Ectodermal cell (in vitro differentiated cells): ENCODE results near the gene LYZL4. TPM values are rescaled to one million over a fixed set of nuclear protein-coding genes. Genes with fewer than 3 reads are reported as not detected.

Experiments used
- H3K27ac ChIP-seq: 2 replicates; pipeline ENCODE4 v1.7.0; 2013; ENCODE audit warnings: mild to moderate bottlenecking, low read depth, low read length; ENCODE audit not compliant: insufficient read depth, poor library complexity, severe bottlenecking
- H3K27me3 ChIP-seq: 2 replicates; pipeline ENCODE4 v1.7.0; 2013; ENCODE audit warnings: mild to moderate bottlenecking, low read length; ENCODE audit not compliant: insufficient read depth, control insufficient read depth, poor library complexity, severe bottlenecking
- H3K36me3 ChIP-seq: one replicate; pipeline ENCODE4 v1.7.0; 2013; ENCODE audit warnings: low read length; ENCODE audit not compliant: control insufficient read depth, insufficient read depth
- H3K4me1 ChIP-seq: one replicate; pipeline ENCODE4 v1.7.0; 2013; ENCODE audit warnings: low read length; ENCODE audit not compliant: control insufficient read depth, insufficient read depth
- H3K4me3 ChIP-seq: 2 replicates; pipeline ENCODE4 v1.7.0; 2013; ENCODE audit warnings: low read depth, low read length, control low read depth; ENCODE audit not compliant: insufficient read depth
- H3K9me3 ChIP-seq: 2 replicates; pipeline ENCODE4 v1.7.0; 2013; ENCODE audit warnings: mild to moderate bottlenecking, low read length, moderate library complexity; ENCODE audit not compliant: control insufficient read depth
- WGBS, 2 experiments: methylation state at CpG; one replicate each; pipeline ENCODE4 v1.1.7; 2013; ENCODE audit warnings: missing lambda C conversion rate in 2 of 2; 5-methylcytosine and 5-hydroxymethylcytosine counted together
- polyA plus RNA-seq, 4 experiments: library from polyadenylated mRNA; stranded (reverse); fragments of 50-300 nt; gene quantifications; one replicate each; pipeline ENCODE4 v1.2.3, GENCODE V29; 2013

Gene LYZL4
- not detected for polyA plus RNA-seq (2013, experiment 1 of 4)
- polyA plus RNA-seq (2013, experiment 2 of 4), result not detected
- not detected for polyA plus RNA-seq (2013, experiment 3 of 4)
- polyA plus RNA-seq (2013, experiment 4 of 4), result not detected

DNA sequence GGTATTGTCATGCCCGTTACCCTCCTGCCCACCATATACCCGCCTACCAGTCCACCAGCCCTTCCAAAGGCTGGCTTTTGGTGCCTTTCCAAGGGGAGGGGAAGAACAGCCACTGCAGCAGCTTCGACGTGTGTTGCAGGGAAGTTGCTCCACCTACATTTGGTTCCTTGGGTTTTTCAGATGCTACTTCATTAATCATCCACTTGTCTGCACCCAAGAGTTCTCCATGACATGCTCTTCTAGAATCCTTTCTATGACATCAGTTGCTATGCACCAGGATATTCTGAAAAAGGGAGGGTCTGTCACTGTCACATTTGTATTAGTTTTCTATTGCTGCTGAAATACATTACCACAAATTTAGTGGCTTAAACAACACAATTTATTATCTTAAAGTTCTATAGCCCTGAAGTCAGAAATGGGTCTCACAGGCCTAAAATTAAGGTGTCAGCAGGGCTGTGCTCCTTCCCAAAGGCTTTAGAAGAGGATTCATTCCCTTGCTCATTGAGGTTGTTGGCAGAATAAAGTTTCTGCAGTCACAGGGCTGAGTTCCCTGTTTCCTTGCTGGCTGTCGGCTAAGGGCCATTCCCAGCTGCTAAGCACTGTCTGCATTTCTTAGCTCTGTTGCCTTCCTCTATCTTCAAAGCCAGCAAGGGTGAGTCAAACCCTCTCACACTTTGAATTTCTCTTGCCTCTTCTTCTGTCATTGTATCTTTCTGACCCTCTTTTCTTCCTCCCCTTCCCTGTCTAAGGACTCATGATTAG is at the start of gene LYZL4:
Gene LYZL4 (minus strand): TSS at position 241 of the 762 bp plus-strand sequence. CDS start 3,359 bp downstream, outside the sequence.
- Histone ChIP-seq H3K27ac (no peak within 1 kb of the TSS), H3K36me3 (no peaks in the 10 kb centered on the region), H3K9me3 (no peaks in the 10 kb centered on the region), H3K27me3 (no peaks in the 10 kb centered on the region), H3K4me1 (no peaks in the 10 kb centered on the region), H3K4me3 (no peak within 1 kb of the TSS)
- 75 to 81% methylated on average over 5 of the region's 5 CpGs for WGBS, 2 experiments

- Histone ChIP-seq H3K9me3 (no peaks in the 10 kb centered on the region), H3K36me3 (no peaks in the 10 kb centered on the region), H3K4me3 (no peak overlapping the region), H3K27ac (no peak overlapping the region), H3K4me1 (no peaks in the 10 kb centered on the region), H3K27me3 (no peaks in the 10 kb centered on the region)
Observed at GRCh38 chr3:42459151-42459550, 48.7 kb upstream of the LYZL4 start.

- no peaks in the 10 kb centered on the region for H3K27me3 ChIP-seq
- no peaks in the 10 kb centered on the region for H3K4me1 ChIP-seq
- no peak overlapping the region for H3K27ac ChIP-seq
- no peak overlapping the region for H3K4me3 ChIP-seq
- no peaks in the 10 kb centered on the region for H3K36me3 ChIP-seq
- H3K9me3 ChIP-seq, result no peaks in the 10 kb centered on the region
Observed at GRCh38 chr3:42456211-42456610, 45.8 kb upstream of the LYZL4 start.

- Histone ChIP-seq H3K9me3 (no peaks in the 10 kb centered on the region), H3K27me3 (no peaks in the 10 kb centered on the region), H3K4me3 (no peak overlapping the region), H3K4me1 (no peaks in the 10 kb centered on the region), H3K36me3 (no peaks in the 10 kb centered on the region), H3K27ac (no peak overlapping the region)
- WGBS, 2 experiments, result 84 to 94% methylated on average over 2 of the region's 2 CpGs
Observed at GRCh38 chr3:42451546-42452230, 41.3 kb upstream of the LYZL4 start.

DNA sequence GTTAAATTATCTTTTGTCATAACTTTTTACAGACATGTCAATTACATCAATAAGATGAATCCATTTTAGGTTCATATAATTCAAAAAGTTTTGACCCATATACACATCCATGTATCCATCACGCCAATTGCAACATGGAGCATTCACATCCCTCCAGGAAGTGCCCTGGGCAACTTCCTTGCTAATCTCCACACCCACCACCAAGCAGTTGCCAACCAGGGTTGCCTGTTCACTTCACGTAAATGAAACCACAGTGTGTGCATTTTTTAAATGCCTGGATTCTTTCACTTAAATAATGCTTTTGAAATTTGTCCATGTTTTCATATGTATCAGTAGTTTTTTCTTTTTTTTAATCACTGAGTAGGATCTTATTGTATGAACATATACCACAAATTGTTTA is 40.7 kb upstream of the LYZL4 start:
- no peaks in the 10 kb centered on the region for H3K9me3 ChIP-seq
- 94 to 95% methylated on average over 2 of the region's 2 CpGs for WGBS, 2 experiments
- H3K36me3 ChIP-seq, result no peaks in the 10 kb centered on the region
- no peak overlapping the region for H3K4me3 ChIP-seq
- no peaks in the 10 kb centered on the region for H3K27me3 ChIP-seq
- H3K27ac ChIP-seq, result no peak overlapping the region
- H3K4me1 ChIP-seq, result no peaks in the 10 kb centered on the region

- H3K4me1 ChIP-seq, result no peaks in the 10 kb centered on the region
- H3K36me3 ChIP-seq, result no peaks in the 10 kb centered on the region
- no peak overlapping the region for H3K27ac ChIP-seq
- no peak overlapping the region for H3K4me3 ChIP-seq
- no peaks in the 10 kb centered on the region for H3K9me3 ChIP-seq
- WGBS, 2 experiments, result 90 to 96% methylated on average over 1 of the region's 1 CpG
- no peaks in the 10 kb centered on the region for H3K27me3 ChIP-seq
Observed at GRCh38 chr3:42450567-42450966, 40.2 kb upstream of the LYZL4 start.

DNA sequence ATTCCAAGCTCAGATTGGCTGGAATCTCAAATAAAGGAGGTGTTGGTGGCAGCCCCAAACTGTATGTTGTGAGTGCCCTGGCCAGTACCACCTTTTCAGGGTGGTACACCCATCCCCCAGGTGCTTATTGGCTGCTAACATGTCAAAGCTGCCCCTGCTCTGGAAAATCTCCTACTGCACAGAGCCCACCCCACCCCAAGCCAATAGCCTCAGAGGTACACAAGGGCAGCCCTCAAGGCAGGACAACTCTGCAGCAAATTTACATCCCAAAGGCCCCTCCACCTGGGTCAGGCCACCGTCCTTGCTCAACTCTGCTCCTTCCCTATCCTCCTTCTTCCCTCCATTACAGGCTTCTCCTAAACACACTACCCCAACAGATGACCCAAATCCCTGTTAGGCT is 37.1 kb upstream of the LYZL4 start:
- Histone ChIP-seq H3K27ac (no peak overlapping the region), H3K4me1 (no peaks in the 10 kb centered on the region), H3K9me3 (no peaks in the 10 kb centered on the region), H3K27me3 (no peaks in the 10 kb centered on the region), H3K36me3 (no peaks in the 10 kb centered on the region), H3K4me3 (no peak overlapping the region)
- WGBS, 2 experiments, result 52% methylated on average over 1 of the region's 1 CpG

- Histone ChIP-seq H3K36me3 (no peaks in the 10 kb centered on the region), H3K27me3 (no peaks in the 10 kb centered on the region), H3K4me1 (peaks cover under 1% of the 10 kb centered on the region), H3K4me3 (no peak overlapping the region), H3K27ac (no peak overlapping the region), H3K9me3 (no peaks in the 10 kb centered on the region)
- 87 to 89% methylated on average over 4 of the region's 4 CpGs for WGBS, 2 experiments
Observed at GRCh38 chr3:42446111-42447050, 36.0 kb upstream of the LYZL4 start.

- Histone ChIP-seq H3K4me3 (no peak overlapping the region), H3K27me3 (no peaks in the 10 kb centered on the region), H3K9me3 (no peaks in the 10 kb centered on the region), H3K4me1 (peaks cover 18% of the 10 kb centered on the region), H3K36me3 (no peaks in the 10 kb centered on the region), H3K27ac (no peak overlapping the region)
- 38% methylated on average over 7 to 9 of the region's 9 CpGs for WGBS, 2 experiments
Observed at GRCh38 chr3:42443819-42444436, 33.5 kb upstream of the LYZL4 start.
